GM21423 (cell line): ENCODE measurements around the gene COQ7.
A peak's percentile ranks its signal among the peaks of the same experiment; 100 is the strongest.

ENCODE experiments used
- ATAC-seq: cut with Tn5 transposase; IDR thresholded peaks from one replicate; pipeline ENCODE4 v1.9.1; 2021; ENCODE audit warnings: mild to moderate bottlenecking, moderate library complexity; ENCODE audit not compliant: unreplicated experiment

COQ7 gene

GRCh38 chr16:19110537-19111360 lies 43.3 kb downstream of the COQ7 start:
- no peak for ATAC-seq

- no peak for ATAC-seq
Observed at GRCh38 chr16:19112099-19112407, 44.6 kb downstream of the COQ7 start.

- no peak for ATAC-seq
Observed at GRCh38 chr16:19113577-19114358, 46.4 kb downstream of the COQ7 start, which contains the start of gene ITPRIPL2. Gene ITPRIPL2, plus strand, starts transcription at chr16:19113964. Its CDS starts 498 bp downstream, at chr16:19114462.

GRCh38 chr16:19114359-19115147 lies 47.1 kb downstream of the COQ7 start:
- no peak for ATAC-seq

- no peak for ATAC-seq
Observed at GRCh38 chr16:19115148-19116021, 48.0 kb downstream of the COQ7 start.

- no peak for ATAC-seq
Observed at GRCh38 chr16:19116711-19117449, 49.5 kb downstream of the COQ7 start.

- no peak for ATAC-seq
Observed at GRCh38 chr16:19118938-19119431, 51.6 kb downstream of the COQ7 start.

GRCh38 chr16:19119564-19119963 lies 52.1 kb downstream of the COQ7 start:
- no peak for ATAC-seq

GRCh38 chr16:19123535-19124178 lies 56.2 kb downstream of the COQ7 start:
- ATAC-seq = no peak

GRCh38 chr16:19126300-19126699 lies 58.9 kb downstream of the COQ7 start:
- ATAC-seq = no peak

- no peak for ATAC-seq
Observed at GRCh38 chr16:19127205-19127604, 59.8 kb downstream of the COQ7 start.

GRCh38 chr16:19127674-19128131 lies 60.3 kb downstream of the COQ7 start:
- peak; percentile 54 for ATAC-seq

GRCh38 chr16:19128454-19129200 lies 61.2 kb downstream of the COQ7 start:
- ATAC-seq = no peak
